Caco-2 (cell line): ENCODE data around the gene GYG2. TPM values are rescaled to one million over a fixed set of nuclear protein-coding genes. Genes with fewer than 3 reads are reported as not detected.

Experiments
- BruUV-seq: library from RNA; stranded (reverse); fragments of 400-500 nt; replicated peaks from 2 replicates; lab custom pipeline; 2021; lab: Mats Ljungman, UMichigan
- CTCF ChIA-PET: fragments of 300-600 bp; sonication (Branson Sonifier 250); formaldehyde crosslinking; loops from one replicate; lab custom pipeline; 2022; ENCODE audit warnings: antibody characterized with exemption; lab: Charles Lee
- POLR2A ChIA-PET: fragments of 300-600 bp; sonication (Branson Sonifier 250); formaldehyde crosslinking; loops from one replicate; lab custom pipeline; 2022; ENCODE audit warnings: antibody characterized with exemption; lab: Charles Lee
- DNase-seq, 2 experiments: peaks; one replicate each; pipeline versions ENCODE4 v3.0.0 to v3.0.0-alpha.2; 2020 to 2022
- H3K27me3 ChIP-seq: replicated peaks from 2 replicates; pipeline ENCODE4 v1.6.0; 2011; ENCODE audit warnings: low read length; ENCODE audit not compliant: control insufficient read depth, insufficient read depth
- H3K36me3 ChIP-seq: 2 replicates; pipeline ENCODE4 v1.5.1; 2011; ENCODE audit warnings: low read length; ENCODE audit not compliant: control insufficient read depth, insufficient read depth
- H3K4me1 ChIP-seq: fragments of 250-450 bp; sonication (Bioruptor Pico); 2 replicates; pipeline ENCODE4 v1.5.1; 2020; ENCODE audit warnings: mild to moderate bottlenecking
- H3K4me3 ChIP-seq: 2 replicates; pipeline ENCODE4 v1.5.1; 2011; ENCODE audit warnings: low read depth, mild to moderate bottlenecking, control low read depth, low read length
- H3K9me3 ChIP-seq: fragments of 250-450 bp; sonication (Bioruptor Pico); 2 replicates; pipeline ENCODE4 v1.5.1; 2020; ENCODE audit warnings: mild to moderate bottlenecking, moderate library complexity
- H3K27ac Mint-ChIP-seq: one replicate; pipeline ENCODE4 v1.8.0; 2022; ENCODE audit warnings: mixed read lengths; ENCODE audit not compliant: unreplicated experiment
- H3K27me3 Mint-ChIP-seq: one replicate; pipeline ENCODE4 v1.8.0; 2022; ENCODE audit warnings: mixed read lengths; ENCODE audit not compliant: insufficient read depth, unreplicated experiment
- H3K36me3 Mint-ChIP-seq: one replicate; pipeline ENCODE4 v1.8.0; 2022; ENCODE audit warnings: mild to moderate bottlenecking, mixed read lengths; ENCODE audit not compliant: insufficient read depth, unreplicated experiment
- H3K4me1 Mint-ChIP-seq: one replicate; pipeline ENCODE4 v1.8.0; 2022; ENCODE audit warnings: low read depth, mixed read lengths; ENCODE audit not compliant: unreplicated experiment
- H3K4me3 Mint-ChIP-seq: one replicate; pipeline ENCODE4 v1.8.0; 2022; ENCODE audit warnings: mild to moderate bottlenecking, moderate library complexity, mixed read lengths; ENCODE audit not compliant: unreplicated experiment
- H3K9me3 Mint-ChIP-seq: one replicate; pipeline ENCODE4 v1.8.0; 2022; ENCODE audit warnings: mixed read lengths; ENCODE audit not compliant: unreplicated experiment
- CTCF ChIP-seq, 2 experiments: fragments of 200-600 bp in 1 of 2; IDR thresholded peaks; 1 replicate in 1 of 2; 2 replicates in 1 of 2; pipeline versions ENCODE4 v1.5.1 to v1.8.0; 2011 to 2022; ENCODE audit warnings: antibody characterized with exemption in 1 of 2, control low read depth in 1 of 2, inconsistent platforms in 1 of 2, low read depth in 1 of 2, low read length in 1 of 2, mild to moderate bottlenecking in 1 of 2, moderate library complexity in 1 of 2; ENCODE audit not compliant: insufficient read depth in 1 of 2, severe bottlenecking in 1 of 2, unreplicated experiment in 1 of 2
- intact Hi-C: fragments of 100-400 bp; cut with micrococcal nuclease; formaldehyde crosslinking; loops from one replicate; pipeline ENCODE4 v1.10.0; 2022; ENCODE audit not compliant: unreplicated experiment
- total RNA-seq: library from RNA; stranded (reverse); gene quantifications from 2 replicates; pipeline ENCODE4 v1.2.3, GENCODE V29; 2022

GYG2 gene
- total RNA-seq, 1 experiment from 2014 or later, result 50.4 TPM

GRCh38 chrX:2829469-2830246 is 928 bp downstream of the GYG2 start:
- no peak for DNase-seq
- BruUV-seq, result no TSS peak
- Mint-ChIP-seq H3K9me3 (no peaks in the 10 kb centered on the region), H3K27me3 (no peaks in the 10 kb centered on the region), H3K27ac (no peak overlapping the region), H3K4me3 (peak overlapping the region; percentile 60), H3K4me1 (no peaks in the 10 kb centered on the region), H3K36me3 (peaks cover 29% of the 10 kb centered on the region)
- intact Hi-C loops, result no loop called here
- 0 out of 2 replicates have a peak, but pooled peaks cover 5% of the 10 kb centered on the region for H3K4me1 ChIP-seq
- H3K27me3 ChIP-seq, result no peaks in the 10 kb centered on the region
- no peaks in the 10 kb centered on the region for H3K9me3 ChIP-seq
- H3K4me3 ChIP-seq, result peak overlapping the region; percentile 68
- POLR2A ChIA-PET, result no interaction called here
- no peaks in the 10 kb centered on the region; the same call in 1 of the 2 replicates for H3K36me3 ChIP-seq
- CTCF ChIA-PET, result no interaction called here
- no peak for TF ChIP-seq CTCF (IDR thresholded peaks at IDR 0.05; ENCODE audit: insufficient read depth in 1 of 2, low read depth in 1 of 2, low read length in 1 of 2, severe bottlenecking in 1 of 2, unreplicated experiment in 1 of 2)

GRCh38 chrX:2831471-2832228 is 2.9 kb downstream of the GYG2 start:
- H3K27me3 ChIP-seq, result no peaks in the 10 kb centered on the region
- BruUV-seq, result TSS peak; percentile 22
- H3K27me3 Mint-ChIP-seq, result no peaks in the 10 kb centered on the region
- TF ChIP-seq CTCF (IDR thresholded peaks at IDR 0.05; ENCODE audit: insufficient read depth in 1 of 2, low read depth in 1 of 2, low read length in 1 of 2, severe bottlenecking in 1 of 2, unreplicated experiment in 1 of 2), result no peak
- DNase-seq, result no peak
- H3K36me3 Mint-ChIP-seq, result peaks cover 40% of the 10 kb centered on the region
- no peaks in the 10 kb centered on the region for H3K9me3 Mint-ChIP-seq
- CTCF ChIA-PET, result no interaction called here
- H3K4me1 ChIP-seq, result 0 out of 2 replicates have a peak, but pooled peaks cover 5% of the 10 kb centered on the region
- H3K36me3 ChIP-seq, result no peaks in the 10 kb centered on the region; the same call in 1 of the 2 replicates
- intact Hi-C loops, result no loop called here
- H3K4me1 Mint-ChIP-seq, result no peaks in the 10 kb centered on the region
- POLR2A ChIA-PET, result no interaction called here
- no peak overlapping the region for H3K4me3 ChIP-seq
- H3K27ac Mint-ChIP-seq, result no peak overlapping the region
- H3K9me3 ChIP-seq, result no peaks in the 10 kb centered on the region
- H3K4me3 Mint-ChIP-seq, result no peak overlapping the region

- no peak for DNase-seq
- Histone ChIP-seq H3K4me1 (no peaks in the 10 kb centered on the region), H3K27me3 (no peaks in the 10 kb centered on the region), H3K36me3 (no peaks in the 10 kb centered on the region; the same call in 1 of the 2 replicates), H3K9me3 (no peaks in the 10 kb centered on the region), H3K4me3 (no peak overlapping the region)
- peaks cover 9% of the 10 kb centered on the region for H3K4me1 Mint-ChIP-seq
- intact Hi-C loops, result no loop called here
- TF ChIP-seq CTCF (IDR thresholded peaks at IDR 0.05; ENCODE audit: insufficient read depth in 1 of 2, low read depth in 1 of 2, low read length in 1 of 2, severe bottlenecking in 1 of 2, unreplicated experiment in 1 of 2), result no peak
- BruUV-seq, result no TSS peak
- no peaks in the 10 kb centered on the region for H3K27me3 Mint-ChIP-seq
- peaks cover 37% of the 10 kb centered on the region for H3K9me3 Mint-ChIP-seq
- H3K36me3 Mint-ChIP-seq, result peaks cover 70% of the 10 kb centered on the region
- no peak overlapping the region for H3K4me3 Mint-ChIP-seq
- POLR2A ChIA-PET, result no interaction called here
- H3K27ac Mint-ChIP-seq, result no peak overlapping the region
- CTCF ChIA-PET, result no interaction called here
These were observed 9.2 kb downstream of the GYG2 start for GRCh38 chrX:2837961-2838360.
